ENCODE measurements around the gene ZBTB40. TPM values are rescaled to one million over a fixed set of nuclear protein-coding genes. Genes with fewer than 3 reads are reported as not detected.

Gene ZBTB40
- total and polyA plus RNA-seq, 8 donors, result 2.1 to 39.3 (median 14.0) TPM

- intact Hi-C loops (cut with DNase I; ENCODE audit: low total_unique reads), result no loop called here
- H3K36me3 ChIP-seq, result peaks cover 66 to 96% (median 86%) of the 10 kb centered on the region in 4 donors
- no peak overlapping the region for H3K27ac ChIP-seq
- H3K4me3 ChIP-seq, result no peak overlapping the region
- no peak for DNase-seq
- H3K27me3 ChIP-seq, result no peaks in the 10 kb centered on the region
- 83 to 92% (median 89%) methylated on average over 3 of the region's 3 CpGs for WGBS, 5 donors
- no peaks in the 10 kb centered on the region for H3K9me3 ChIP-seq
- peaks cover 0 to 2% (median 0%) of the 10 kb centered on the region in 4 donors for H3K4me1 ChIP-seq
- TF ChIP-seq POLR2AphosphoS5 (IDR thresholded peaks at IDR 0.05), result no peak
Observed at GRCh38 chr1:22525211-22525610, 73.6 kb downstream of the ZBTB40 start.

GRCh38 chr1:22525646-22526045 lies 74.0 kb downstream of the ZBTB40 start:
- H3K27ac ChIP-seq, result no peak overlapping the region

DNA sequence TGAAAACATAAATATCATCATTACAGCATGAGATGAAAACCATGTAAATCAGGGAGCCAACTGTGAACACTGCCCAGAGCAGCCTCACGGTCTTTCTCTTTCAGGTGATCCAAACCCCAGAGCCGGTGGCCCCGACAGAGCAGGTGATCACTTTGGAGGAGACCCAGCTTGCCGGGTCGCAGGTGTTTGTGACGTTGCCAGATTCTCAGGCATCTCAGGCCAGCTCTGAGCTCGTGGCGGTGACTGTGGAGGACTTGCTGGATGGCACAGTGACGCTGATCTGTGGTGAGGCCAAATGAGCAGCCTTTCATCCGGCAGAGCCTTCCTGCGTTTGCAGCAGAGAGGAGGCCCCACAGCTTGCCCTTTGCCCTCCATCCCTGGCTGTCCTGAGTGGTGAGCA lies 74.4 kb downstream of the ZBTB40 start:
- DNase-seq, result no peak
- Histone ChIP-seq H3K27me3 (no peaks in the 10 kb centered on the region), H3K36me3 (peaks cover 57 to 87% (median 78%) of the 10 kb centered on the region in 4 donors), H3K4me1 (peaks cover 0 to 11% (median 4%) of the 10 kb centered on the region in 4 donors), H3K4me3 (no peak overlapping the region), H3K9me3 (no peaks in the 10 kb centered on the region), H3K27ac (no peak overlapping the region)
- 80 to 88% (median 85%) methylated on average over 11 of the region's 11 CpGs for WGBS, 5 donors
- TF ChIP-seq POLR2A (IDR thresholded peaks at IDR 0.05) (no peak), EP300 (IDR thresholded peaks at IDR 0.05) (no peak), POLR2AphosphoS5 (IDR thresholded peaks at IDR 0.05) (no peak)
- TF ChIP-seq, protein P1, sequence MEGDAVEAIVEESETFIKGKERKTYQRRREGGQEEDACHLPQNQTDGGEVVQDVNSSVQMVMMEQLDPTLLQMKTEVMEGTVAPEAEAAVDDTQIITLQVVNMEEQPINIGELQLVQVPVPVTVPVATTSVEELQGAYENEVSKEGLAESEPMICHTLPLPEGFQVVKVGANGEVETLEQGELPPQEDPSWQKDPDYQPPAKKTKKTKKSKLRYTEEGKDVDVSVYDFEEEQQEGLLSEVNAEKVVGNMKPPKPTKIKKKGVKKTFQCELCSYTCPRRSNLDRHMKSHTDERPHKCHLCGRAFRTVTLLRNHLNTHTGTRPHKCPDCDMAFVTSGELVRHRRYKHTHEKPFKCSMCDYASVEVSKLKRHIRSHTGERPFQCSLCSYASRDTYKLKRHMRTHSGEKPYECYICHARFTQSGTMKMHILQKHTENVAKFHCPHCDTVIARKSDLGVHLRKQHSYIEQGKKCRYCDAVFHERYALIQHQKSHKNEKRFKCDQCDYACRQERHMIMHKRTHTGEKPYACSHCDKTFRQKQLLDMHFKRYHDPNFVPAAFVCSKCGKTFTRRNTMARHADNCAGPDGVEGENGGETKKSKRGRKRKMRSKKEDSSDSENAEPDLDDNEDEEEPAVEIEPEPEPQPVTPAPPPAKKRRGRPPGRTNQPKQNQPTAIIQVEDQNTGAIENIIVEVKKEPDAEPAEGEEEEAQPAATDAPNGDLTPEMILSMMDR (IDR thresholded peaks at IDR 0.05), result no peak
- intact Hi-C loops (cut with DNase I; ENCODE audit: low total_unique reads), result no loop called here

More at GRCh38 chr1:22525646-22526045, 74.0 kb downstream of the ZBTB40 start:
- WGBS, 5 donors, result 88 to 96% (median 93%) methylated on average over 10 to 11 of the region's 11 CpGs
- peaks cover 62 to 91% (median 82%) of the 10 kb centered on the region in 4 donors for H3K36me3 ChIP-seq
- intact Hi-C loops (cut with DNase I; ENCODE audit: low total_unique reads), result no loop called here
- DNase-seq, result no peak
- peaks cover 0 to 7% (median 2%) of the 10 kb centered on the region in 4 donors for H3K4me1 ChIP-seq
- TF ChIP-seq EP300 (IDR thresholded peaks at IDR 0.05) (no peak), POLR2A (IDR thresholded peaks at IDR 0.05) (no peak), POLR2AphosphoS5 (IDR thresholded peaks at IDR 0.05) (no peak)
- TF ChIP-seq, protein P1 (IDR thresholded peaks at IDR 0.05), result no peak
- no peak overlapping the region for H3K4me3 ChIP-seq
- no peaks in the 10 kb centered on the region for H3K9me3 ChIP-seq
- no peaks in the 10 kb centered on the region for H3K27me3 ChIP-seq

GRCh38 chr1:22526677-22527076 lies 75.0 kb downstream of the ZBTB40 start:
- peaks cover 0 to 16% (median 7%) of the 10 kb centered on the region in 4 donors for H3K4me1 ChIP-seq
- peaks cover 51 to 81% (median 72%) of the 10 kb centered on the region in 4 donors for H3K36me3 ChIP-seq
- no peaks in the 10 kb centered on the region for H3K27me3 ChIP-seq
- DNase-seq, result no peak
- H3K9me3 ChIP-seq, result no peaks in the 10 kb centered on the region
- no peak overlapping the region for H3K27ac ChIP-seq
- WGBS, 5 donors, result 81 to 92% (median 91%) methylated on average over 3 to 5 of the region's 5 CpGs
- no peak overlapping the region for H3K4me3 ChIP-seq
- intact Hi-C loops (cut with DNase I; ENCODE audit: low total_unique reads), result no loop called here
- TF ChIP-seq POLR2A (IDR thresholded peaks at IDR 0.05), result no peak
- TF ChIP-seq POLR2AphosphoS5 (IDR thresholded peaks at IDR 0.05), result no peak
- TF ChIP-seq, protein P1 (IDR thresholded peaks at IDR 0.05), result no peak

GRCh38 chr1:22527122-22527521 lies 75.5 kb downstream of the ZBTB40 start:
- Histone ChIP-seq H3K27me3 (no peaks in the 10 kb centered on the region), H3K4me1 (peaks cover 0 to 17% (median 8%) of the 10 kb centered on the region in 4 donors), H3K4me3 (no peak overlapping the region), H3K9me3 (no peaks in the 10 kb centered on the region), H3K36me3 (peaks cover 48 to 77% (median 67%) of the 10 kb centered on the region in 4 donors), H3K27ac (no peak overlapping the region)
- no peak for DNase-seq
- TF ChIP-seq, protein P1 (IDR thresholded peaks at IDR 0.05), result no peak
- TF ChIP-seq POLR2AphosphoS5 (IDR thresholded peaks at IDR 0.05) (no peak), POLR2A (IDR thresholded peaks at IDR 0.05) (no peak), EP300 (IDR thresholded peaks at IDR 0.05) (no peak)
- intact Hi-C loops (cut with DNase I; ENCODE audit: low total_unique reads), result no loop called here
- 79 to 83% (median 81%) methylated on average over 7 of the region's 7 CpGs for WGBS, 5 donors
